Stimulated activated CD4-positive, alpha-beta T cell treated with anti-CD3 and anti-CD28 coated beads, Interleukin-1b, Interleukin-23, amount 100 ng/mL, for 1 hour (primary cell): ENCODE data around the gene UBLCP1.

Source experiments
- DNase-seq, 2 donors: peaks; one replicate each; pipeline ENCODE4 v3.0.0-alpha.2; 2020; ENCODE audit warnings: low read depth in 2 of 2

Gene UBLCP1

GRCh38 chr5:159313197-159313596 lies 50.1 kb downstream of the UBLCP1 start:
- no peak for DNase-seq

DNA sequence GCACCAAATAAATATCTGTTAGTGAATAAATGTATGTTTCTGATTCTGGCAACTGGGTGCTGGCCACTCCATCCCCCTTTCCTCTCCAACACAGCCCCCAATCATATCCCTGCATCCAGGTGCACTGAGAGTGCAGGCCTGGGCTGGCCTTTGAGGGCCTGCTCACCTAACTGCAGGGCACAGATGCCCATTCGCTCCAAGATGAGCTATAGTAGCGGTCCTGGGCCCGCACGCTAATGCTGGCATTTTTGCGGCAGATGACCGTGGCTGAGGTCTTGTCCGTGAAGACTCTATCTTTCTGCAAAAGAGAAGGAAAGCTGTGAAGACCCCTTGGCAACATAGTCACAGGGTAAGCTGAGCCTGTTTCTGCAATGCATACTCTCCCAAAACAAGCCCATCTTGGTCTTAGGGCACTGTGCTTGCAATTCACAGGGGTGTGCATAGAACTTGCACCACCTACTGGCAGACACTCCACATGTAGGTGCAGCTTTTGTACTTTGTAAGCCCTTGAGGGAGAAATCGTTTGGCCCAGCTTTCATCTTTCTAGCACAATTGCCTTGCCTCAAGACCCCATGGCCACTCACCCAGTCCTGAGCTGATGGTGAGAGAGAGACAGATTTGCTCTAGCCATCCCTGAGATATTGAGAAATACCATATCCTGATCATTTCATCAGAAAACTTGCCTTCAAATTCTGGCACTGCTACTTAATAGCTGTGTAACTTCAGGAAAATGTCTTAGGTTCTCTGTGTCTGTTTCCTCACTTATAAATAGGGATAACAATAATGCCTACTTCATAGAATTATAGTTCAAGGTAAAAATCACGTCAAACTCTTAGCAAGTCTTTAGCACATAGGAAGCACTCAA lies 53.7 kb downstream of the UBLCP1 start:
- DNase-seq = peak; percentile 7 to 11

DNA sequence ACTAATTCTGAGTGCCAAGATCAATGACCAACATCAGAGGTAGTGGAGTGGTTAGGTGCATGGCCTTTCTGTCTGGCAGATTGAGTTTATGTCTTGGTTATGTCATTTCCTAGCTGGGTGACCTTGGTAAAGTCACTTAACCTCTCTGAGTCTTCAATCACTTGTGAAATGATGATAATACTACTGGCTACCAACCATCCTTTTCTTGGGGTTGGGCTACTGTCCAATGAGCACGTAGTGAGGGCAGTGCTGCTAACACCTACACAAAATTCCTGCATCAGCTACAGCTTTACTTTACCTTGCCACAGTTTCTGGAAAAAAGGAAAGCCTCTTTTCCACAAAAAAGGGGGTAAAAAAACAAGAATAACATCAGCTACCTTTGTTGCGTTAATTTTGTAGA lies 54.8 kb downstream of the UBLCP1 start:
- DNase-seq = no peak

GRCh38 chr5:159318448-159318847 lies 55.4 kb downstream of the UBLCP1 start:
- DNase-seq = no peak

GRCh38 chr5:159319363-159319762 lies 56.3 kb downstream of the UBLCP1 start:
- no peak for DNase-seq

DNA sequence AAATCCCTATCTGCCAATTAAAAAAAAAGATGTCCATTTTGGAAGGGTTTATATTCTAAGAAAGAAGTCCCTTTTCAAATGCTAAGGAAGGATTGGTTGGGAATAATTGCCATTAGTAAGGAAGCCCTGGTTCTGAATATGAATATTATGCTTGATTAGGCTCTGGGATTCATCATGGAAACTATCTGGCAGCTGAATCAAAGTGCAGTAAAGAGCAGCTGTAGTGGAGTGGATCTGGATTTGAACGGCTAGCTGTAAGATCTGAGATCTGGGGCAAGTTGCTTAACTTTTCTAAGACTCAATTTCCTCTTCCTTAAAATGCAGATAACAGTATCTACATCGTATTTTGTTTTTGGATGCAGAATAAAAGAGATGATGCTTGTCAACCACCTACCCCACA lies 56.7 kb downstream of the UBLCP1 start:
- no peak for DNase-seq

- no peak for DNase-seq
Measured at GRCh38 chr5:159322180-159322579, 59.1 kb downstream of the UBLCP1 start.

GRCh38 chr5:159324102-159324755 lies 61.1 kb downstream of the UBLCP1 start:
- DNase-seq = no peak

- no peak for DNase-seq
Measured at GRCh38 chr5:159324986-159325385, 61.9 kb downstream of the UBLCP1 start.

DNA sequence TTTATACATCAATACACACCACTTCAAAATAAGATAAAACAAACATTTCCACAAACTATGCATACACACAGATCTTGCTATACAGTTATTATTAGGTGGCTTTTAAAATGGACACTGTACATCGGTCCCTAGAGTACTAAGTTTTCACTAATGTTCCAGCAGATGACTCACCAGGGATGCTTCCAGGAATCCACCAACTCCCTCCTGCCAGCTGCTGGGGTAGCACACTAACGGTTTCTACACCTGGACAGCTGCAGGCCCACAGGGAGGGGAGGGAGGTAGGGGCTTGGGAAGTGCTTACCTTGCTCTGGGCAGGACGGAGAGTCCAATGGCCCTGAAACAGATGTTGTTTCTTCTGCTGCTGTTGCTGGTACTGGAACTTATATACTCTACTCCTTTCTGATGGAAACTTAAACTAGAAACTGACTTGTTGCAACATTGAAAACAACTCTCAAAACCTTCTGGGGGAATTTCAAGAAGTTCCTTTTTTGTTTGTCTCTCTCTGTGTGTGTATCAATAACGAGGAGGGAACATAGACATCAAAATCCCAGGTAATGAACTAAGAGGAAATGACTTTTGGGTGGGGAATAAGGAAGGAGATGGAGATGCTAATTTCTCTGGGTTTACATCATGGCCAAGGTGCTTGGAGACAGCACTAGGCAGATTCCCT lies 67.2 kb downstream of the UBLCP1 start, which contains the start of gene IL12B:
IL12B (minus strand) TSS at position 357 of the 670 bp plus-strand sequence. CDS start 3,705 bp downstream, outside the sequence.
- DNase-seq = no peak

DNA sequence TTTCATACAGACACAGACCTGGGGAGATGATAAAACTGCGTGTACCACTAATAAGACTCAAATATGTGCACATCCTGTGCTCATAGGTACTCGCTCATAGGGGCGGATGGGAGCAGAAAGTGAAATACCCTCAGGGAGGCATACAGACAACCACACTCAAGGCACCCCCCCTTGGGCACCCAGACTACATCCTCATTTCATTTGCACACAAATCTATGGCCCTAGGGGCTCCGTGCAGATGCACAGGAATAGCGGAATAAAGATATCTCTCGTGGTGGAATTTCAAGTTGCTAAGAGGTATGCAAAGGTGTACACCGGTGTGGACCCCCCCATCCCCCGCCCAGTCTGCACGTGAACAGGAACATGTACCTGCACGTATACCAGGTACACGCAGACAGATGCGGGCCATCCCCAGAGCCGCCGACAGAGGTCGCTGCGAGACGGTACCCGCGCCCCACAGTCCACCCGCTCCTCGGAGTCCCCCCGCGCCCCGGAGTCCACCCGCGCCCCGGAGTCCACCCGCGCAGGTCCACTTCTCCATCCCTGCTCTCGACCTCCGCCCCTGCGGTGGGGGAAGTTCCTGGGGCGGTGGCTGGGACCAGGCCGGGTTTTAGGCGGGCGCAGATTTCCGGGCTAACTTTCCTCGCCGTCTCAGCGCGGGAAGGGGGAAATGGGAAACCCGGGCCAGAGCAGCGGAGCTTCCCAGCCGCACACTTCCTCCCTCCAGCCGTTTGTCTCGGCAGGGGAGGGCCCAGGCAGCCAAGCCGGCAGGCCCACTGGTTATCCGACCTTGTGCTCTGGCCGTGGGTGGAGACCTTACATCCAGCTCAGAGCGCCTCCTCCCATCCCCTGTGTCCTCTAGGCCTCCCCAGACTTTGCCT lies 68.2 kb downstream of the UBLCP1 start:
- peak; percentile 55 to 67 for DNase-seq

DNA sequence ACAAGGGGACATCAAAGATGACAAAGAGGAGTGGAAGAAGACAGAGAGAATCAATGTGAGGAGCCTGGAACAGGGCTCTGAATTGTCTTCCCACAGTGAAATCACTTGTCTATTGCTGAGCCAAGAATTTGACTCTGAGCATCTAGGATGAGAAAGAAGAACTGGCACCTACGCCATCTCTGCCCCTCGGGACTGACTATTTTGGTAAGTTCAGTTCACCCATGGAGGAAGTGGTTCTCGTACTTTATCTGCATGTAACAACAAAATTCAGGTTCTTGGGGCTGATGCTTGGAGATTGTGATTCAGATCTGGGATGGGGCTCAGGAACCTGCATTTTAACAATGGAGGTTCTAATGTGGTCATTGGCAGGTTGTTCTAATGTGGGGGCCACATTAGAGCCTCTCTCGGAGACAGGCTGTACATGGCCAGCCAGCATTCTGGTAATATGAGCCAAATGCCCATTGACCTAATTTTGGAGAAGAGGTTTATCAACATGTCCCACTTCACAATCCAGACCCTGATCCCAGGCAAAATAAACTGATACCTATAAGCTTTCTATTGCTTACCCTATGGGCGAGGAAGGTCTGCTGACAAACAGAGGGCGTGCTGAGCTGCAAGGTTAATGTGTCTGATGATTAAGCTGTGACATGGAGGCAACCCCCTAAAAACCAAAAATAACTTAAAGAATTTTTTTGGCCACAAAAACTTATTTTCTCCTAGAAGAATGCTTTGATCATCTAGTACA lies 69.9 kb downstream of the UBLCP1 start:
- no peak for DNase-seq

DNA sequence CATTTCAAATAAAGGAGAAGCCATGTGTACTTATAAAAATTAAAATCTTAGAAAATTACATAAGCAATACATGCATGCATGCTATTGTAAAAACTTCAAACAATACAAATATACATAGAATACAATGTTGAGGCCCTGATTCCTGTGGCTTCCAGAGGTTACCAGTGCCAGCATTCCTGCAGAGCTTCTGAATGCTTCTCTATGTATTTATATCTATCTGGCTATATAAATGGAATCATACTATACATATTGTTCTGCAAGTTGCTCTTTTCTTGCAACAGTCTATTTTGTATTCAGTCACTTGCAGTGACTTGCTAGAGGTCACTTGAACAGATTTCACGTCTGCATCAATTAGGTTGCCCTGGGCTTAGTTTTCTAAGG lies 70.4 kb downstream of the UBLCP1 start:
- DNase-seq = no peak
